Stimulated activated naive B cell treated with anti-CD40 and anti-IgM and Interleukin-4, amounts not matched to agents 10 μg/mL and 1 μg/mL and 100 μg/mL, for 72 hours (primary cell): ENCODE measurements around the gene BLTP2.

Source experiments
- ATAC-seq, 2 donors: fragments of 150-1000 bp; cut with Tn5 transposase; replicated peaks; 2 replicates each; pipeline ENCODE4 v1.10.0; 2021; ENCODE audit warnings: moderate library complexity in 1 of 2
- DNase-seq: peaks from one replicate; pipeline ENCODE4 v3.0.0; 2021
- H3K27ac Mint-ChIP-seq: one replicate; pipeline ENCODE4 v1.8.0; 2022; ENCODE audit warnings: mild to moderate bottlenecking, mixed read lengths
- H3K27me3 Mint-ChIP-seq, 2 donors: one replicate each; pipeline ENCODE4 v1.8.0; 2022; ENCODE audit warnings: mixed read lengths in 2 of 2
- H3K36me3 Mint-ChIP-seq, 2 donors: one replicate each; pipeline ENCODE4 v1.8.0; 2022; ENCODE audit warnings: mixed read lengths in 2 of 2, mild to moderate bottlenecking in 1 of 2
- H3K4me1 Mint-ChIP-seq, 2 donors: one replicate each; pipeline ENCODE4 v1.8.0; 2022; ENCODE audit warnings: mixed read lengths in 2 of 2, mild to moderate bottlenecking in 1 of 2
- H3K4me3 Mint-ChIP-seq, 2 donors: one replicate each; pipeline ENCODE4 v1.8.0; 2022; ENCODE audit warnings: mild to moderate bottlenecking in 2 of 2, mixed read lengths in 2 of 2, moderate library complexity in 1 of 2
- H3K9me3 Mint-ChIP-seq, 2 donors: one replicate each; pipeline ENCODE4 v1.8.0; 2022; ENCODE audit warnings: mixed read lengths in 2 of 2, mild to moderate bottlenecking in 1 of 2

Gene BLTP2

GRCh38 chr17:28644787-28645575 lies at the start of gene BLTP2:
BLTP2 (minus strand) TSS chr17:28645158; CDS start chr17:28645056, 102 bp downstream.
- DNase-seq = peak; percentile 95
- no peaks in the 10 kb centered on the region for H3K27me3 Mint-ChIP-seq
- no peaks in the 10 kb centered on the region for H3K9me3 Mint-ChIP-seq
- peaks cover 33 to 49% of the 10 kb centered on the region in 2 donors for H3K36me3 Mint-ChIP-seq
- H3K27ac Mint-ChIP-seq = peak within 1 kb of the TSS; percentile 95
- peak; percentile 95 to 97 for ATAC-seq
- H3K4me3 Mint-ChIP-seq = peak within 1 kb of the TSS; percentile 92 to 94
- H3K4me1 Mint-ChIP-seq = peaks cover 28 to 44% of the 10 kb centered on the region in 2 donors

GRCh38 chr17:28693869-28694268 lies 48.9 kb upstream of the BLTP2 start:
- H3K4me3 Mint-ChIP-seq = no peak overlapping the region
- DNase-seq (no peak), ATAC-seq (no peak)
- H3K4me1 Mint-ChIP-seq = peaks cover 0 to 3% of the 10 kb centered on the region in 2 donors
- H3K27me3 Mint-ChIP-seq = no peaks in the 10 kb centered on the region
- H3K27ac Mint-ChIP-seq = no peak overlapping the region
- H3K36me3 Mint-ChIP-seq = peaks cover 46 to 58% of the 10 kb centered on the region in 2 donors
- H3K9me3 Mint-ChIP-seq = no peaks in the 10 kb centered on the region

- Mint-ChIP-seq H3K27me3 (no peaks in the 10 kb centered on the region), H3K36me3 (peaks cover 63 to 67% of the 10 kb centered on the region in 2 donors), H3K27ac (no peak overlapping the region)
Observed at GRCh38 chr17:28689011-28689410, 44.1 kb upstream of the BLTP2 start.

GRCh38 chr17:28688481-28688880 lies 43.5 kb upstream of the BLTP2 start:
- ATAC-seq = no peak
- Mint-ChIP-seq H3K27ac (no peak overlapping the region), H3K9me3 (no peaks in the 10 kb centered on the region), H3K36me3 (peaks cover 60 to 64% of the 10 kb centered on the region in 2 donors), H3K27me3 (no peaks in the 10 kb centered on the region), H3K4me3 (no peak overlapping the region), H3K4me1 (no peaks in the 10 kb centered on the region)
- no peak for DNase-seq

More at GRCh38 chr17:28689011-28689410, 44.1 kb upstream of the BLTP2 start:
- no peaks in the 10 kb centered on the region for H3K4me1 Mint-ChIP-seq
- no peak for ATAC-seq
- no peak for DNase-seq
- no peak overlapping the region for H3K4me3 Mint-ChIP-seq
- no peaks in the 10 kb centered on the region for H3K9me3 Mint-ChIP-seq

GRCh38 chr17:28686296-28686695 lies 41.3 kb upstream of the BLTP2 start:
- Mint-ChIP-seq H3K9me3 (no peaks in the 10 kb centered on the region), H3K4me3 (no peak overlapping the region), H3K27me3 (no peaks in the 10 kb centered on the region), H3K36me3 (peaks cover 62 to 69% of the 10 kb centered on the region in 2 donors), H3K4me1 (no peaks in the 10 kb centered on the region), H3K27ac (no peak overlapping the region)
- DNase-seq (no peak), ATAC-seq (no peak)

GRCh38 chr17:28685366-28685765 lies 40.4 kb upstream of the BLTP2 start:
- Mint-ChIP-seq H3K9me3 (no peaks in the 10 kb centered on the region), H3K27ac (no peak overlapping the region), H3K27me3 (no peaks in the 10 kb centered on the region), H3K36me3 (peaks cover 58 to 74% of the 10 kb centered on the region in 2 donors), H3K4me3 (no peak overlapping the region), H3K4me1 (no peaks in the 10 kb centered on the region)
- ATAC-seq (no peak), DNase-seq (no peak)

- no peak overlapping the region for H3K27ac Mint-ChIP-seq
Observed at GRCh38 chr17:28684963-28685362, 40.0 kb upstream of the BLTP2 start.

GRCh38 chr17:28682655-28683054 lies 37.7 kb upstream of the BLTP2 start:
- no peak overlapping the region for H3K27ac Mint-ChIP-seq
- no peak for ATAC-seq
- H3K4me1 Mint-ChIP-seq = no peaks in the 10 kb centered on the region
- no peak for DNase-seq
- H3K9me3 Mint-ChIP-seq = no peaks in the 10 kb centered on the region
- H3K27me3 Mint-ChIP-seq = no peaks in the 10 kb centered on the region
- H3K4me3 Mint-ChIP-seq = no peak overlapping the region
- H3K36me3 Mint-ChIP-seq = peaks cover 47 to 57% of the 10 kb centered on the region in 2 donors

More at GRCh38 chr17:28684963-28685362, 40.0 kb upstream of the BLTP2 start:
- ATAC-seq (no peak), DNase-seq (no peak)
- peaks cover 55 to 70% of the 10 kb centered on the region in 2 donors for H3K36me3 Mint-ChIP-seq
- H3K27me3 Mint-ChIP-seq = no peaks in the 10 kb centered on the region
- H3K4me3 Mint-ChIP-seq = no peak overlapping the region
- H3K4me1 Mint-ChIP-seq = no peaks in the 10 kb centered on the region
- H3K9me3 Mint-ChIP-seq = no peaks in the 10 kb centered on the region

GRCh38 chr17:28675980-28676379 lies 31.0 kb upstream of the BLTP2 start:
- no peak for ATAC-seq
- no peak overlapping the region for H3K4me3 Mint-ChIP-seq
- H3K9me3 Mint-ChIP-seq = no peaks in the 10 kb centered on the region
- no peaks in the 10 kb centered on the region for H3K27me3 Mint-ChIP-seq
- H3K27ac Mint-ChIP-seq = no peak overlapping the region
- no peaks in the 10 kb centered on the region for H3K4me1 Mint-ChIP-seq
- DNase-seq = no peak
- H3K36me3 Mint-ChIP-seq = peaks cover 47 to 57% of the 10 kb centered on the region in 2 donors

- Mint-ChIP-seq H3K27ac (no peak overlapping the region), H3K9me3 (no peaks in the 10 kb centered on the region), H3K36me3 (peaks cover 50 to 55% of the 10 kb centered on the region in 2 donors), H3K4me1 (no peaks in the 10 kb centered on the region), H3K27me3 (no peaks in the 10 kb centered on the region), H3K4me3 (no peak overlapping the region)
- ATAC-seq = no peak
- DNase-seq = no peak
Observed at GRCh38 chr17:28675490-28675889, 30.5 kb upstream of the BLTP2 start.

GRCh38 chr17:28669918-28670317 lies 25.0 kb upstream of the BLTP2 start:
- ATAC-seq = no peak
- H3K9me3 Mint-ChIP-seq = no peaks in the 10 kb centered on the region
- no peak for DNase-seq
- no peaks in the 10 kb centered on the region for H3K27me3 Mint-ChIP-seq
- peaks cover 30 to 57% of the 10 kb centered on the region in 2 donors for H3K36me3 Mint-ChIP-seq
- no peak overlapping the region for H3K4me3 Mint-ChIP-seq
- H3K4me1 Mint-ChIP-seq = peaks cover 12 to 21% of the 10 kb centered on the region in 2 donors
- H3K27ac Mint-ChIP-seq = no peak overlapping the region

GRCh38 chr17:28667870-28668269 lies 22.9 kb upstream of the BLTP2 start:
- ATAC-seq = no peak
- no peak for DNase-seq
- Mint-ChIP-seq H3K27me3 (no peaks in the 10 kb centered on the region), H3K4me3 (no peak overlapping the region), H3K27ac (no peak overlapping the region), H3K4me1 (peaks cover 26 to 42% of the 10 kb centered on the region in 2 donors), H3K36me3 (peaks cover 20 to 55% of the 10 kb centered on the region in 2 donors), H3K9me3 (no peaks in the 10 kb centered on the region)

- Mint-ChIP-seq H3K4me3 (no peak overlapping the region), H3K36me3 (peaks cover 12 to 46% of the 10 kb centered on the region in 2 donors), H3K4me1 (peaks cover 27 to 49% of the 10 kb centered on the region in 2 donors), H3K27me3 (no peaks in the 10 kb centered on the region), H3K27ac (no peak overlapping the region), H3K9me3 (no peaks in the 10 kb centered on the region)
- ATAC-seq = no peak
- no peak for DNase-seq
Observed at GRCh38 chr17:28665994-28666393, 21.0 kb upstream of the BLTP2 start.

- Mint-ChIP-seq H3K4me1 (peaks cover 35 to 65% of the 10 kb centered on the region in 2 donors), H3K36me3 (peaks cover 20 to 50% of the 10 kb centered on the region in 2 donors), H3K27ac (no peak overlapping the region), H3K27me3 (no peaks in the 10 kb centered on the region), H3K4me3 (peak overlapping the region; percentile 97 to 99), H3K9me3 (no peaks in the 10 kb centered on the region)
- DNase-seq (no peak), ATAC-seq (no peak)
Observed at GRCh38 chr17:28663723-28664122, 18.8 kb upstream of the BLTP2 start.

- ATAC-seq (peak in 1 of 2 donors; percentile 2), DNase-seq (no peak)
- Mint-ChIP-seq H3K27ac (peak overlapping the region; percentile 99), H3K9me3 (no peaks in the 10 kb centered on the region), H3K4me1 (peaks cover 33 to 60% of the 10 kb centered on the region in 2 donors), H3K27me3 (no peaks in the 10 kb centered on the region), H3K36me3 (peaks cover 24 to 50% of the 10 kb centered on the region in 2 donors), H3K4me3 (peak overlapping the region; percentile 97 to 99)
Observed at GRCh38 chr17:28662527-28662829, 17.5 kb upstream of the BLTP2 start.
